NOMO-1 treated with DMSO at 0.1 percent for 48 hours (cell line): ENCODE measurements around the gene MS4A6A.
A peak's percentile ranks its signal among the peaks of the same experiment; 100 is the strongest.
"Not testable (repeated sequence)": the region's sequence is repeated elsewhere in the genome, so short reads cannot be mapped to it uniquely, and the experiment has no call there.

Experiments used
- DNase-seq: peaks from one replicate; lab custom pipeline; 2025; ENCODE audit not compliant: unreplicated experiment; lab: John Stamatoyannopoulos, UW

Gene MS4A6A

GRCh38 chr11:60182541-60183330 lies at the start of gene MS4A6A:
MS4A6A (minus strand) TSS chr11:60183083; CDS start chr11:60181727, 1,356 bp downstream.
- DNase-seq = peak; percentile 87

- peak; percentile 44 for DNase-seq
Measured at GRCh38 chr11:60230681-60231080, 47.8 kb upstream of the MS4A6A start.

- DNase-seq = no peak
Measured at GRCh38 chr11:60222141-60222540, 39.3 kb upstream of the MS4A6A start.

- no peak for DNase-seq
Measured at GRCh38 chr11:60221692-60222091, 38.8 kb upstream of the MS4A6A start.

- DNase-seq = no peak
Measured at GRCh38 chr11:60221181-60221580, 38.3 kb upstream of the MS4A6A start.

- no peak for DNase-seq
Measured at GRCh38 chr11:60214386-60214785, 31.5 kb upstream of the MS4A6A start.

GRCh38 chr11:60211206-60211605 lies 28.3 kb upstream of the MS4A6A start:
- DNase-seq = no peak

- DNase-seq = no peak
Measured at GRCh38 chr11:60209977-60210376, 27.1 kb upstream of the MS4A6A start.

- no peak for DNase-seq
Measured at GRCh38 chr11:60208951-60209350, 26.1 kb upstream of the MS4A6A start.

GRCh38 chr11:60208146-60208895 lies 25.4 kb upstream of the MS4A6A start:
- DNase-seq = no peak

- no peak for DNase-seq
Measured at GRCh38 chr11:60206616-60207015, 23.7 kb upstream of the MS4A6A start.

GRCh38 chr11:60204922-60205321 lies 22.0 kb upstream of the MS4A6A start:
- peak; percentile 91 for DNase-seq

- not testable (repeated sequence) for DNase-seq
Measured at GRCh38 chr11:60201334-60201733, 18.5 kb upstream of the MS4A6A start.

- no peak for DNase-seq
Measured at GRCh38 chr11:60197442-60197841, 14.6 kb upstream of the MS4A6A start.

- peak; percentile 7 for DNase-seq
Measured at GRCh38 chr11:60195923-60196368, 13.1 kb upstream of the MS4A6A start.

GRCh38 chr11:60194511-60194910 lies 11.6 kb upstream of the MS4A6A start:
- DNase-seq = no peak

GRCh38 chr11:60193687-60194433 lies 11.0 kb upstream of the MS4A6A start:
- peak; percentile 91 for DNase-seq

- DNase-seq = not testable (repeated sequence)
Measured at GRCh38 chr11:60192564-60192963, 9.7 kb upstream of the MS4A6A start.

- DNase-seq = peak; percentile 61
Measured at GRCh38 chr11:60188481-60188880, 5.6 kb upstream of the MS4A6A start.

- DNase-seq = not testable (repeated sequence)
Measured at GRCh38 chr11:60186128-60186527, 3.2 kb upstream of the MS4A6A start.

- not testable (repeated sequence) for DNase-seq
Measured at GRCh38 chr11:60185512-60185827, 2.6 kb upstream of the MS4A6A start.
